ENCODE results near the gene KCTD21.

DNA sequence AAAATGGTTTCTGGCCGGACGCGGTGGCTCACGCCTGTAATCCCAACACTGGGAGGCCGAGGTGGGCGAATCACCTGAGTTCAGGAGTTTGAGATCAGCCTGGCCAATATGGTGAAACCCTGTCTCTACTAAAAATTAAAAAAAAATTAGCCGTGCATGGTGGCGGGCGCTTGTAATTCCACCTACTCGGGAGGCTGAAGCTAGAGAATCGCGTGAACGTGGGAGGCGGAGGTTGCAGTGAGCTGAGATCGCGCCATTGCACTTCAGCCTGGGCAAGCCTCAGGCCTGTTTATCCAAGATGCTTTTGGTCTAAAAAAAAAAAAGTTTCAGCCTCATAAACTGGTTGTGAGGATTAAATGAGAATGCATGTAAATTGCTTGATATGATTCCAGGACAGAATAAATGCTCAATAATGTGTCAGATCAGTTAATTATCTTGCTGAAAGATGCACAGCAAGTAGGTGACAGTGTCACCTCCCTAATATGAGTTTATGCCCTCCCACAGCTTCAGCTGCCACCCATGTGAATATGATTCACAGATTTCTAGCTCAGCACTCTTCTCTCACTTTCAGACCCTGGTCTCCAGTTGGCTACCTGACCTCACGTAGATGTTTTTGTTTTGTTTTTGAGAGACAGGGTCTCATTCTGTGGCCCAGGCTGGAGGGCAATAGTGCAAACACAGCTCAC is 47.9 kb downstream of the KCTD21 start:
- TF ChIP-seq, protein P1, sequence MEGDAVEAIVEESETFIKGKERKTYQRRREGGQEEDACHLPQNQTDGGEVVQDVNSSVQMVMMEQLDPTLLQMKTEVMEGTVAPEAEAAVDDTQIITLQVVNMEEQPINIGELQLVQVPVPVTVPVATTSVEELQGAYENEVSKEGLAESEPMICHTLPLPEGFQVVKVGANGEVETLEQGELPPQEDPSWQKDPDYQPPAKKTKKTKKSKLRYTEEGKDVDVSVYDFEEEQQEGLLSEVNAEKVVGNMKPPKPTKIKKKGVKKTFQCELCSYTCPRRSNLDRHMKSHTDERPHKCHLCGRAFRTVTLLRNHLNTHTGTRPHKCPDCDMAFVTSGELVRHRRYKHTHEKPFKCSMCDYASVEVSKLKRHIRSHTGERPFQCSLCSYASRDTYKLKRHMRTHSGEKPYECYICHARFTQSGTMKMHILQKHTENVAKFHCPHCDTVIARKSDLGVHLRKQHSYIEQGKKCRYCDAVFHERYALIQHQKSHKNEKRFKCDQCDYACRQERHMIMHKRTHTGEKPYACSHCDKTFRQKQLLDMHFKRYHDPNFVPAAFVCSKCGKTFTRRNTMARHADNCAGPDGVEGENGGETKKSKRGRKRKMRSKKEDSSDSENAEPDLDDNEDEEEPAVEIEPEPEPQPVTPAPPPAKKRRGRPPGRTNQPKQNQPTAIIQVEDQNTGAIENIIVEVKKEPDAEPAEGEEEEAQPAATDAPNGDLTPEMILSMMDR (conservative IDR thresholded peaks at IDR 0.05; ENCODE audit: low read depth, low read length), result no peak
- TF ChIP-seq EZH2 (IDR thresholded peaks at IDR 0.05; ENCODE audit: low read length, unreplicated experiment) (no peak), EZH2phosphoT487 (IDR thresholded peaks at IDR 0.05; ENCODE audit: borderline replicate concordance, low read length) (no peak)
